ENCODE results near the gene FZR1. TPM values are rescaled to one million over a fixed set of nuclear protein-coding genes. Genes with fewer than 3 reads are reported as not detected.
A peak's percentile ranks its signal among the peaks of the same experiment; 100 is the strongest.

FZR1 gene
- total RNA-seq, 1 experiment from 2014 or later = 51.4 TPM

DNA sequence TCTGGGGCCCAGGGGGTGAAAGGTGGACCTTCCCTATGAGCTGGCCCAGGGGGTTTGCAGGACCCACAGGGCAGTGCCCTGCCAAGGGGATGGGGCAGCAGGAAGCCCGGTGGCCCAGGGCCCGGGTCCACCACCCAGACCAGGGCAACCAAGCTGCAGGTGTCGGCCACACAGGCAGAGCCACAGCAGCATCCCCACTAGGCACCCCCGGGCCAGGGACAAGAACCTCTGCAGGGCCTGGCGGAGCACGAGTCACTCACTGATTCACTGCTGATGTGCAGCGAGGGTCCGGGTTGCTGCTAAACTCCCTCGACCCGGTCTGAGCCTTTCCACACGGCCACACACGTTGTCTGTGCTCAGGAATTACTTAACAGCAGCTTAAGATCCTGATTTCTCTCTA, 8.8 kb downstream of the FZR1 start:
- no peak overlapping the region; the same call in 1 of the 2 replicates for H3K14ac ChIP-seq (ENCODE audit: insufficient read depth, low read length)
- no peak overlapping the region for H2BK120ac ChIP-seq (ENCODE audit: low read depth, low read length, poor library complexity, severe bottlenecking)
- no CpG with 5 or more reads among the region's 12 CpGs for WGBS (ENCODE audit: extremely low coverage, insufficient read length, low lambda C conversion rate)
- no peak overlapping the region for H3K4me3 Mint-ChIP-seq
- H2AK5ac ChIP-seq (ENCODE audit: insufficient read length, low read length) = no peak overlapping the region
- H3K4ac ChIP-seq (ENCODE audit: low read depth, low read length) = no peak overlapping the region
- H3K27ac Mint-ChIP-seq = peak overlapping the region in 2 of 3 experiments; percentile 34 to 69; a peak in 1 of 7 replicates
- H3K56ac ChIP-seq (ENCODE audit: insufficient read length, low read depth, low read length) = no peak overlapping the region
- H3T11ph ChIP-seq (ENCODE audit: low read length) = no peak overlapping the region
- H4K20me1 ChIP-seq (ENCODE audit: control insufficient read depth, insufficient read depth, insufficient read length) = no peaks in the 10 kb centered on the region
- no peaks in the 10 kb centered on the region for H3K9me3 ChIP-seq (ENCODE audit: control insufficient read depth, low read depth, low read length)
- no peak overlapping the region for H3K18ac ChIP-seq (ENCODE audit: insufficient read length, low read depth, low read length)
- H3K23ac ChIP-seq (ENCODE audit: insufficient read length, low read depth, low read length) = no peak overlapping the region
- no peaks in the 10 kb centered on the region; the same call in 1 of the 2 replicates for H3K27me3 Mint-ChIP-seq (ENCODE audit: low read depth)
- H3K79me1 ChIP-seq (ENCODE audit: insufficient read depth, low read depth, low read length, poor library complexity, severe bottlenecking) = no peaks in the 10 kb centered on the region
- no peak overlapping the region for H2AFZ ChIP-seq (ENCODE audit: low read length)
- H2BK5ac ChIP-seq (ENCODE audit: insufficient read length, low read length) = no peak overlapping the region
- TF ChIP-seq, protein P1, sequence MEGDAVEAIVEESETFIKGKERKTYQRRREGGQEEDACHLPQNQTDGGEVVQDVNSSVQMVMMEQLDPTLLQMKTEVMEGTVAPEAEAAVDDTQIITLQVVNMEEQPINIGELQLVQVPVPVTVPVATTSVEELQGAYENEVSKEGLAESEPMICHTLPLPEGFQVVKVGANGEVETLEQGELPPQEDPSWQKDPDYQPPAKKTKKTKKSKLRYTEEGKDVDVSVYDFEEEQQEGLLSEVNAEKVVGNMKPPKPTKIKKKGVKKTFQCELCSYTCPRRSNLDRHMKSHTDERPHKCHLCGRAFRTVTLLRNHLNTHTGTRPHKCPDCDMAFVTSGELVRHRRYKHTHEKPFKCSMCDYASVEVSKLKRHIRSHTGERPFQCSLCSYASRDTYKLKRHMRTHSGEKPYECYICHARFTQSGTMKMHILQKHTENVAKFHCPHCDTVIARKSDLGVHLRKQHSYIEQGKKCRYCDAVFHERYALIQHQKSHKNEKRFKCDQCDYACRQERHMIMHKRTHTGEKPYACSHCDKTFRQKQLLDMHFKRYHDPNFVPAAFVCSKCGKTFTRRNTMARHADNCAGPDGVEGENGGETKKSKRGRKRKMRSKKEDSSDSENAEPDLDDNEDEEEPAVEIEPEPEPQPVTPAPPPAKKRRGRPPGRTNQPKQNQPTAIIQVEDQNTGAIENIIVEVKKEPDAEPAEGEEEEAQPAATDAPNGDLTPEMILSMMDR (conservative IDR thresholded peaks at IDR 0.05) = no peak
- H3K9ac ChIP-seq (ENCODE audit: extremely low read depth, insufficient read length, low read length) = no peak overlapping the region
- no peak overlapping the region for H3K27ac ChIP-seq (ENCODE audit: insufficient read length, low read depth, low read length)
- H4K5ac ChIP-seq (ENCODE audit: insufficient read length, low read depth, low read length) = no peak overlapping the region
- peaks cover 2 to 18% (median 6%) of the 10 kb centered on the region in 3 experiments; a peak in 6 of 7 replicates for H3K36me3 Mint-ChIP-seq (ENCODE audit: insufficient read depth in 1 of 3, low read depth in 3 of 3)
- no peak overlapping the region for H2BK15ac ChIP-seq (ENCODE audit: low read depth, low read length)
- H3K4me1 Mint-ChIP-seq = peaks cover 26 to 40% of the 10 kb centered on the region in 2 experiments
- no peak overlapping the region for H3K4me2 ChIP-seq (ENCODE audit: insufficient read depth, insufficient read length, low read length)
- H4K91ac ChIP-seq (ENCODE audit: insufficient read length, low read depth, low read length) = no peak overlapping the region
- no peaks in the 10 kb centered on the region for H3K9me3 Mint-ChIP-seq
- peaks cover 3% of the 10 kb centered on the region; the same call in 1 of the 2 replicates for H3K4me1 ChIP-seq (ENCODE audit: insufficient read depth, low read length)
- no peaks in the 10 kb centered on the region for H3K27me3 ChIP-seq (ENCODE audit: insufficient read depth, low read length)
- no peaks in the 10 kb centered on the region for H3K23me2 ChIP-seq (ENCODE audit: insufficient read length, low read depth, low read length, poor library complexity, severe bottlenecking)
- H4K8ac ChIP-seq (replicated peaks; ENCODE audit: insufficient read length, low read depth, low read length) = no peak overlapping the region
- no peak for DNase-seq
- peaks cover 1% of the 10 kb centered on the region; the same call in 1 of the 2 replicates for H3K79me2 ChIP-seq (ENCODE audit: insufficient read depth, low read length)
- no peak overlapping the region for H2BK20ac ChIP-seq (ENCODE audit: low read depth, low read length, poor library complexity, severe bottlenecking)
- H2BK12ac ChIP-seq (ENCODE audit: insufficient read length, low read depth, low read length) = no peak overlapping the region

Measured in H9 (cell line).